IPS-NIHi7 (cell line): ENCODE results near the gene ASPA.

ENCODE experiments used
- DNase-seq: peaks from one replicate; pipeline ENCODE4 v3.0.0; 2012; ENCODE audit warnings: mixed read lengths; ENCODE audit errors: extremely low spot score

ASPA gene

DNA sequence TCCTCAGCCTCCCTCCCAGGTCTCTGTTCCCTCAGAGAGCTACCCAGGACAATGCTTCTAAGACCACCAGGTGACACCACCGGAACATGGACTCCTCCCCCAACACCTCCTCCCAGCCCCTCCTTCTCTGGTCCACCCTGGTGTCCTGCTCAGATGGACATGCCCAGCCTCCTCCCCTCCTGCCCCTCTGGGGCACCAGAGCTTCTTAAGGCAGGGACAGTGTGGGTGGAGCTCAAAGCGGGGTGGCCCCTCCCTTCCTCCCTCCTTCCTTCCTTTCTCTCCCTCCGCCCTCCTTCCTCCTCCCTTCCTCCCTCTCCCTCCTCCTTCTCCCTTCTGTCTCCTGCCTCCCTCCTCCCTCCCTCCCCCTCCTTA, 59.1 kb downstream of the ASPA start:
- no peak for DNase-seq

- DNase-seq: peak; percentile 91
Observed at GRCh38 chr17:3535253-3535995, 59.6 kb downstream of the ASPA start.

DNA sequence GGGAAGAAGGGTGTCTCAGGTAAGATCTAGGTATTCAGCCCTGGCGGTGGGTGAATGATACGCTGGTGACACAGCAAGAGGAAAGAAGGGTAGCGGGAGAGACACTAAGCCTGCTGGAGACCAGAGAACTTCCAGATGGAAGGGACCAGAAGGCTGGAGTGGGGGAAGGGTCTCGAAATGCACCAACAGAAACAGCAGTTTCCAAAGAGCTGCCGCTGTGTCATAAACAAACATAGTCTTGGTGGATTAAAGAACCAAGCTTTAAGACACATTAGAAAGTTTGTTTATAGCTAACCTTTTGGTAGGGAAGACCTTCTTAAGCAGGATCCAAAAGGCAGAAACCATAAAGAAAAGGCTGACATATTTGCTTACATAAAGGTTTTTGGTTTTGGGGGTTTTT, 60.9 kb downstream of the ASPA start:
- no peak for DNase-seq

GRCh38 chr17:3539881-3540540, 64.2 kb downstream of the ASPA start:
- no peak for DNase-seq

- DNase-seq: no peak
Observed at GRCh38 chr17:3542410-3543088, 66.8 kb downstream of the ASPA start.

GRCh38 chr17:3543453-3543852, 67.7 kb downstream of the ASPA start:
- no peak for DNase-seq

DNA sequence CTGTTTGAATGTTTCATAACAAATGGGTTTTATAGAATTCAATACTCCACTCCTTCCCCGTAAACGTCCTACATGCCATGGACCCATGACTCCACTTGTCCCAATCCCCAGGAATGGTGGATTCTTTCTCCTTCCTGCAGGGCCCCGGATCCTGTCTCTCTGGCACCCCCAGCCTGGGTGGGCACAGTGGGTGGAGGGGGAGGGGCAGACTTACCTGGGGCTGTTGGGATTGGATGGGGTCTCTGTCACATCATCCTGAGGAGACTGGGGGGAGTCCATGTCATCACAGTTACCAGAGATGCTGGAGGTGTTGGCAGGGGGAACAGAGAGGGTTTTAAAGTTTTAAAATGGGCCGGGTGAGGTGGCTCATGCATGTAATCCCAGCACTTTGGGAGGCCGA, 68.6 kb downstream of the ASPA start:
- DNase-seq: no peak

GRCh38 chr17:3545151-3545550, 69.4 kb downstream of the ASPA start:
- DNase-seq: no peak

DNA sequence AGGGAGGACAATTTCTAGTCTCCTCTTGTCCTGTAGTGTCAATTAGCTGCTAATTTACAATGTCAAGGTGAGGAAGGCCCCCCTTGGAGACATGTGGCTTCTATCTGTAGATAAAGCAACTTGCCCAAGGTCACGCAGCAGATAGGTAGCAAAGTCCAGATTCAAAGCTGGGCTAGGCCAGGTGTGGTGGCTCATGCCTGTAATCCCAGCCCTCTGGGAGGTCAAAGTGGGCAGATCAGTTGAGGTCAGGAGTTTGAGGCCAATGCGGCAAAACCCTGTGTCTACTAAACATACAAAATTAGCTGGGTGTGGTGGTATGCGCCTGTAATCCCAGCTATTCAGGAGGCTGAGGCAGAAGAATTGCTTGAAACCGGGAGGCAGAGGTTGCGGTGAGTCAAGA, 70.7 kb downstream of the ASPA start:
- no peak for DNase-seq

GRCh38 chr17:3546997-3547396, 71.2 kb downstream of the ASPA start:
- DNase-seq: no peak

DNA sequence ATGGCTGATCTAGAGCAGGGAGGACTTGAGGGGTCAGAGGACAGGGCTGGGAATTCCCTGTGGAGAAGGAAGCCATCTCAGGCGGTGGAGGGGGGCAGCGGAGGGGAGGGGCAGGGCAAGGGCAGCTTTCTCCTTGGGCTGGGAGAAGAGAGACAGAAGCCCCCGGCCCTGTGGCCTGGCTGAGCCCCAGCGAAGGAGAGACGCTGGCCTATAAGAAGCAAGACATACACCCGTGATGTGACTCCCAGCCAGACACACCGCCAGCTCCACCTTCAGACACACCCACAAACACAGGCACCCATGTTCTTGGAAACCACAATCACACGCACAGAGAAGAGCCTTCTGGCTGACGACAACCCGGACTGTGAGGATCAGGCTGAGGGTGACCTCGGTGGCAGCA, 71.8 kb downstream of the ASPA start:
- DNase-seq: no peak

DNA sequence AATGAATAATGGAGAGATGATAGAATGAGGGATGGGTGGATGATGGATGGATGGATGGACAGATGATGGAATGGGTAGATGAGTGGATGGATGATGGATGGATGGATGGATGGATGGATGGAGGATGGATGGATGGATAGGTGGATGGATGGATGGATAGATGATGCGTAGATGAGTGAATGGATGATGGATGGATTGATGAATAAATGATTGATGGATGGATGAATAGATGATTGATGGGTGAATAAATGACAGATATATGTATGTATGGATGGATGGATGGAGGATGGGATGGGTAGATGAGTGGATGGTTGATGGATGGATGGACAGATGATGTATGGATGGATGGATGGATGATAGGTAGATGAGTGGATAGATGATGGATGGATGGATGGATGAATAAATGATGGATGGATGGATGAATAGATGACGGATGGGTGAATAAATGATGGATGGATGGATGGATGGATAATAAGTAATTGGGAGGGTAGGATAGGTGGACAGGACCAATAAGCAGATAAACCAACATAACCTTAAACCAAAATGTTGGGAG, 73.9 kb downstream of the ASPA start:
- DNase-seq: no peak

- DNase-seq: no peak
Observed at GRCh38 chr17:3551189-3551588, 75.4 kb downstream of the ASPA start.

DNA sequence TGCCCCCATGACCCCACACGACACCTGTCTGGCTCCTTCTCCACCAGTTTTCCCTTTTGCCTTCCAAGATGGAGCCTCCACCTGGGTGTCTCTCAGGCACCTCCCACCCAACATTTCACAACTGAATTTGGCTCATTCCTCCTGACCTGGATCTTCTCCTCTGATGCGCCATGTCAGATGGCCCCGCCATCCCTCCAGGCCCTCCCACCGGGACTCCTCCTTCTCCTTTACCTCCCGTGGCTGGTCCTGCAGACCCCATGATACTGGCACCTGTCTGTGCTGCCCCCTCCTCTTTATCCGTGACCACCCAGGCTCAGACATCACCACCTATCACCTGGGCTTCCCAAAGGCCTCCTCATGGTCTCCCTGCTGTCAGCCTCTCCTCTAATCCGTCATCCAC, 77.1 kb downstream of the ASPA start:
- no peak for DNase-seq
